SU-DHL-6 (cell line): ENCODE measurements around the gene SLX9.
A peak's percentile ranks its signal among the peaks of the same experiment; 100 is the strongest.

Experiments used
- H2AFZ ChIP-seq: fragments of 200-600 bp; sonication (generic); 2 replicates; pipeline ENCODE4 v1.6.1; 2014; ENCODE audit warnings: low read depth, mild to moderate bottlenecking, moderate library complexity, mixed read lengths, antibody characterized with exemption, low read length; ENCODE audit not compliant: severe bottlenecking
- H3F3A ChIP-seq: fragments of 200-600 bp; shearing (Covaris generic); 2 replicates; pipeline ENCODE4 v1.6.0; 2016; ENCODE audit warnings: antibody characterized with exemption, mild to moderate bottlenecking; ENCODE audit not compliant: insufficient read depth
- H3K27ac ChIP-seq: fragments of 200-600 bp; sonication (generic); 2 replicates; pipeline ENCODE4 v1.5.1; 2016; ENCODE audit warnings: low read depth, mild to moderate bottlenecking, low read length, moderate library complexity, mixed read lengths
- H3K27me3 ChIP-seq: fragments of 200-600 bp; sonication (generic), shearing (Covaris generic); 2 replicates; pipeline ENCODE4 v1.6.0; 2014; ENCODE audit warnings: mild to moderate bottlenecking, low read length
- H3K36me3 ChIP-seq: fragments of 200-600 bp; sonication (generic); 2 replicates; pipeline ENCODE4 v1.6.1; 2014; ENCODE audit warnings: mild to moderate bottlenecking, low read length, mixed read lengths
- H3K4me2 ChIP-seq: fragments of 300-600, 200-600 bp; shearing (Covaris generic), sonication (generic); 2 replicates; pipeline ENCODE4 v1.6.0; 2014; ENCODE audit warnings: low read length, low read depth, mild to moderate bottlenecking; ENCODE audit not compliant: poor library complexity, severe bottlenecking
- H3K4me3 ChIP-seq: fragments of 200-600 bp; sonication (generic); 2 replicates; pipeline ENCODE4 v1.5.1; 2014; ENCODE audit warnings: antibody characterized with exemption, low read length, mild to moderate bottlenecking, mixed read lengths; ENCODE audit not compliant: insufficient read depth, poor library complexity, severe bottlenecking
- H3K79me2 ChIP-seq: fragments of 200-600 bp; sonication (generic); 2 replicates; pipeline ENCODE4 v1.6.1; 2014; ENCODE audit warnings: mild to moderate bottlenecking, low read length, moderate library complexity; ENCODE audit not compliant: insufficient read depth
- H3K9ac ChIP-seq: fragments of 200-600 bp; sonication (generic); 2 replicates; pipeline ENCODE4 v1.7.0; 2014; ENCODE audit warnings: mild to moderate bottlenecking, low read length
- H3K9me2 ChIP-seq: fragments of 200-600 bp; sonication (generic); replicated peaks from 2 replicates; pipeline ENCODE4 v1.6.1; 2014; ENCODE audit warnings: low read length; ENCODE audit not compliant: insufficient read depth
- H3K9me3 ChIP-seq: fragments of 200-600 bp; sonication (generic); 2 replicates; pipeline ENCODE4 v1.6.1; 2014; ENCODE audit warnings: low read length, mixed read lengths; ENCODE audit not compliant: insufficient read depth
- H4K20me1 ChIP-seq: fragments of 200-600 bp; sonication (generic); 2 replicates; pipeline ENCODE4 v1.6.1; 2014; ENCODE audit warnings: low read depth, mild to moderate bottlenecking, antibody characterized with exemption, low read length, moderate library complexity, mixed read lengths
- EZH2phosphoT487 ChIP-seq: fragments of 200-600 bp; sonication (generic), shearing (Covaris generic); conservative IDR thresholded peaks from 2 replicates; pipeline ENCODE4 v1.6.1; 2018; ENCODE audit warnings: mild to moderate bottlenecking, antibody characterized with exemption, low read length, moderate library complexity, mixed read lengths
- TF ChIP-seq, protein P1 (sequence below): fragments of 200-600 bp; sonication (generic); IDR thresholded peaks from one replicate; pipeline ENCODE4 v1.5.1; 2017; ENCODE audit warnings: antibody characterized with exemption, mild to moderate bottlenecking, low read length, moderate library complexity; ENCODE audit not compliant: insufficient read depth, poor library complexity, severe bottlenecking

The SLX9 gene

GRCh38 chr21:44941567-44941966 is 1.7 kb downstream of the SLX9 start:
- peak overlapping the region; percentile 80 for H3K9ac ChIP-seq
- H3K9me2 ChIP-seq: no peaks in the 10 kb centered on the region
- TF ChIP-seq EZH2phosphoT487: no peak
- TF ChIP-seq, protein P1, sequence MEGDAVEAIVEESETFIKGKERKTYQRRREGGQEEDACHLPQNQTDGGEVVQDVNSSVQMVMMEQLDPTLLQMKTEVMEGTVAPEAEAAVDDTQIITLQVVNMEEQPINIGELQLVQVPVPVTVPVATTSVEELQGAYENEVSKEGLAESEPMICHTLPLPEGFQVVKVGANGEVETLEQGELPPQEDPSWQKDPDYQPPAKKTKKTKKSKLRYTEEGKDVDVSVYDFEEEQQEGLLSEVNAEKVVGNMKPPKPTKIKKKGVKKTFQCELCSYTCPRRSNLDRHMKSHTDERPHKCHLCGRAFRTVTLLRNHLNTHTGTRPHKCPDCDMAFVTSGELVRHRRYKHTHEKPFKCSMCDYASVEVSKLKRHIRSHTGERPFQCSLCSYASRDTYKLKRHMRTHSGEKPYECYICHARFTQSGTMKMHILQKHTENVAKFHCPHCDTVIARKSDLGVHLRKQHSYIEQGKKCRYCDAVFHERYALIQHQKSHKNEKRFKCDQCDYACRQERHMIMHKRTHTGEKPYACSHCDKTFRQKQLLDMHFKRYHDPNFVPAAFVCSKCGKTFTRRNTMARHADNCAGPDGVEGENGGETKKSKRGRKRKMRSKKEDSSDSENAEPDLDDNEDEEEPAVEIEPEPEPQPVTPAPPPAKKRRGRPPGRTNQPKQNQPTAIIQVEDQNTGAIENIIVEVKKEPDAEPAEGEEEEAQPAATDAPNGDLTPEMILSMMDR: no peak
- H3K27ac ChIP-seq: no peak overlapping the region
- peak overlapping the region; percentile 70 for H3K4me3 ChIP-seq
- no peak overlapping the region for H2AFZ ChIP-seq
- H3K27me3 ChIP-seq: no peaks in the 10 kb centered on the region
- H3K36me3 ChIP-seq: no peaks in the 10 kb centered on the region
- H4K20me1 ChIP-seq: no peaks in the 10 kb centered on the region; the same call in 1 of the 2 replicates
- H3K4me2 ChIP-seq: peak overlapping the region; percentile 87
- H3F3A ChIP-seq: no peaks in the 10 kb centered on the region
- peaks cover 48% of the 10 kb centered on the region for H3K79me2 ChIP-seq
- no peaks in the 10 kb centered on the region for H3K9me3 ChIP-seq

DNA sequence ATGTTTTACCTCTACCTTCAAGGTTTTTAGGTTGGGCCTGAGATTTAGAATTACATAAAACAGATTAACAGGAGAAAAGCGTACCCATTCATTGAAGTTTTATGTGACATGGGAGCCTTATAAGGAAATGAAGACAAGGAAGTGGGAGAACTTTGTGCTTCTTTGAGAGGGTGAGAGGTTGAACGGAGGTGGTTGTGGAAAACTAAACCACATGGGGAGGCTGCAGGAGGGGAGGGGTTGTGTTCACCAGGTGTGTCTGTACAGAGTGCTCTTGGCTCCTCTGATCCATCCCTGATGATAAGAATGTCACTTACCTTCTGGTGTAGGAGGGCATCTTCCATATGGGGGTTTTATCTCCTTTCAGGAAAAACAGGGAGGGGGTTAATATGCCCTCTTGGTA is 2.7 kb downstream of the SLX9 start:
- H3K9me2 ChIP-seq: no peaks in the 10 kb centered on the region
- H3K9me3 ChIP-seq: no peaks in the 10 kb centered on the region
- TF ChIP-seq EZH2phosphoT487: no peak
- TF ChIP-seq, protein P1: no peak
- no peaks in the 10 kb centered on the region; the same call in 1 of the 2 replicates for H4K20me1 ChIP-seq
- H3K9ac ChIP-seq: no peak overlapping the region
- no peaks in the 10 kb centered on the region for H3F3A ChIP-seq
- H3K36me3 ChIP-seq: no peaks in the 10 kb centered on the region
- no peak overlapping the region for H3K4me3 ChIP-seq
- H3K4me2 ChIP-seq: no peak overlapping the region
- H3K27me3 ChIP-seq: no peaks in the 10 kb centered on the region
- peaks cover 58% of the 10 kb centered on the region for H3K79me2 ChIP-seq
- no peak overlapping the region for H2AFZ ChIP-seq
- no peak overlapping the region for H3K27ac ChIP-seq

GRCh38 chr21:44943005-44943685 is 3.3 kb downstream of the SLX9 start:
- no peak overlapping the region for H3K9ac ChIP-seq
- H3K4me3 ChIP-seq: no peak overlapping the region
- no peaks in the 10 kb centered on the region for H3K36me3 ChIP-seq
- H3K4me2 ChIP-seq: no peak overlapping the region
- H3K79me2 ChIP-seq: peaks cover 63% of the 10 kb centered on the region
- H3K27me3 ChIP-seq: no peaks in the 10 kb centered on the region
- H3K27ac ChIP-seq: no peak overlapping the region
- H4K20me1 ChIP-seq: no peaks in the 10 kb centered on the region; the same call in 1 of the 2 replicates
- no peaks in the 10 kb centered on the region for H3K9me2 ChIP-seq
- H3K9me3 ChIP-seq: no peaks in the 10 kb centered on the region
- no peak for TF ChIP-seq EZH2phosphoT487
- TF ChIP-seq, protein P1: no peak
- no peaks in the 10 kb centered on the region for H3F3A ChIP-seq
- H2AFZ ChIP-seq: no peak overlapping the region
